Fibroblast of mammary gland (primary cell): ENCODE measurements around the gene LMAN1L.

ENCODE experiments used
- DNase-seq: peaks from one replicate; pipeline ENCODE4 v3.0.0-alpha.2; 2010; ENCODE audit warnings: low read depth
- H3K4me3 ChIP-seq: 2 replicates; pipeline ENCODE4 v1.5.1; 2011; ENCODE audit warnings: low read depth, mild to moderate bottlenecking, low read length, moderate library complexity; ENCODE audit not compliant: control insufficient read depth
- CTCF ChIP-seq: conservative IDR thresholded peaks from 2 replicates; pipeline ENCODE4 v1.5.1; 2011; ENCODE audit warnings: low read depth, low read length, inconsistent platforms; ENCODE audit not compliant: control insufficient read depth, insufficient read depth

LMAN1L gene

DNA sequence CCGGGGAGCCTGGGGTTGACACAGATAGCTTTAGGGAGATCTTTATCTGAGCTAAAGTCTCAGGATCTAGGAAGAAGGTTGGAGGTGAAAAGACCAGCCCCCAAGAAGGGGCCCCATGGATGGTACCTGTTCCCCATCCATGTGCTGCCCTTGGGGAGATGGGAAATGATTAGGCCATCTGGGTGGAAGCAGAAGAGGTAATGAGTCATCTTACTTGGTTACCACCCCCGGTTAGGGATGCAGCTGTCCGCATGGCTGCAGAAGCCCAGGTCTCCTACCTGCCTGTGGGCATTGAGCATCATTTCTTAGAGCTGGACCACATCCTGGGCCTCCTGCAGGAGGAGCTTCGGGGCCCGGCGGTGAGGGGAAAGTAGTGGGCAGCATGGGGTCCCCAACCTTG is 10.7 kb downstream of the LMAN1L start:
- no peak overlapping the region for H3K4me3 ChIP-seq
- no peak for DNase-seq
- no peak for TF ChIP-seq CTCF

GRCh38 chr15:74824976-74825375 is 12.3 kb downstream of the LMAN1L start:
- no peak overlapping the region for H3K4me3 ChIP-seq
- no peak for TF ChIP-seq CTCF
- no peak for DNase-seq

GRCh38 chr15:74825866-74826265 is 13.2 kb downstream of the LMAN1L start:
- no peak for DNase-seq
- no peak overlapping the region for H3K4me3 ChIP-seq
- no peak for TF ChIP-seq CTCF

DNA sequence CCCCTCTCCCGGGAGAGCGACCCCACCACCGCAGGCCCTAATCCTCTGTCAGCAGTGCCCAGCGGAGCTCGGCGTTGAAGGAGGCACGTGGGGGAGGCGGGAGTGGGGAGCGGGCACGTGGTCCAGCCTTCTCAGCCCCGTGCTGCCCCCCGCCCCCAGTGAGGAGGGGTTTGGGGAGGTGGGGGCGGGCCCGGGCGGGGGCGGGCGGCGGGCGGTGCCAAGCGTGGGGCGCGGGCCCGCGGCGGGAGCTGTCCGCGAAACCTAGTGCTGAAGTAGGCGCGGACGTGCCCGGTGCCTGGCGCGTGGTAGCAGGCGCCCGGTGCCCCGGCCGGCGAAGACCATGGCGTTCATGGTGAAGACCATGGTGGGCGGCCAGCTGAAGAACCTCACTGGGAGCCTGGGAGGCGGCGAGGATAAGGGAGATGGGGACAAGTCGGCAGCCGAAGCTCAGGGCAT is 13.8 kb downstream of the LMAN1L start, which contains the start of gene CPLX3:
CPLX3 (plus strand) TSS at position 264 of the 456 bp plus-strand sequence; CDS start at position 341, 77 bp downstream.
- TF ChIP-seq CTCF = no peak
- no peak for DNase-seq
- H3K4me3 ChIP-seq = no peak within 1 kb of the TSS

- no peak for DNase-seq
- no peak overlapping the region for H3K4me3 ChIP-seq
- TF ChIP-seq CTCF = no peak
Observed at GRCh38 chr15:74826921-74827320, 14.3 kb downstream of the LMAN1L start.

GRCh38 chr15:74827614-74828013 is 15.0 kb downstream of the LMAN1L start:
- no peak for TF ChIP-seq CTCF
- no peak overlapping the region for H3K4me3 ChIP-seq
- DNase-seq = no peak

- no peak for TF ChIP-seq CTCF
- no peak for DNase-seq
- no peak overlapping the region for H3K4me3 ChIP-seq
Observed at GRCh38 chr15:74828835-74829234, 16.2 kb downstream of the LMAN1L start.
